GM21360 (cell line): ENCODE measurements around the gene CGREF1.

Experiments used
- ATAC-seq: cut with Tn5 transposase; IDR thresholded peaks from one replicate; pipeline ENCODE4 v1.9.1; 2021; ENCODE audit warnings: mild to moderate bottlenecking, moderate library complexity; ENCODE audit not compliant: unreplicated experiment

CGREF1 gene

GRCh38 chr2:27051902-27052645, 66.9 kb downstream of the CGREF1 start:
- ATAC-seq: no peak

GRCh38 chr2:27050996-27051901, 67.7 kb downstream of the CGREF1 start, which contains the start of gene AGBL5:
Gene AGBL5, plus strand, starts transcription at chr2:27051668. Its CDS starts 1,291 bp downstream, at chr2:27052959.
- peak; percentile 58 for ATAC-seq
